WERI-Rb-1 (cell line): ENCODE results near the gene ENO3.
A peak's percentile ranks its signal among the peaks of the same experiment; 100 is the strongest.

Experiments
- DNase-seq: peaks from one replicate; pipeline ENCODE4 v3.0.0-alpha.2; 2020
- H3K27ac ChIP-seq: fragments of 250-450 bp; sonication (Bioruptor Pico); 2 replicates; pipeline ENCODE4 v1.5.1; 2020; ENCODE audit warnings: mild to moderate bottlenecking, moderate library complexity
- H3K27me3 ChIP-seq: fragments of 250-450 bp; sonication (Bioruptor Pico); 2 replicates; pipeline ENCODE4 v1.5.1; 2021; ENCODE audit warnings: mild to moderate bottlenecking, low read depth, moderate library complexity; ENCODE audit not compliant: insufficient read depth, severe bottlenecking
- H3K36me3 ChIP-seq: fragments of 250-450 bp; sonication (Bioruptor Pico); 2 replicates; pipeline ENCODE4 v1.5.1; 2020; ENCODE audit warnings: mild to moderate bottlenecking, moderate library complexity
- H3K4me3 ChIP-seq: 2 replicates; pipeline ENCODE4 v1.5.1; 2011; ENCODE audit warnings: low read depth, mild to moderate bottlenecking, control low read depth, low read length
- H3K9me3 ChIP-seq: fragments of 250-450 bp; sonication (Bioruptor Pico); 2 replicates; pipeline ENCODE4 v1.5.1; 2021; ENCODE audit warnings: mild to moderate bottlenecking, moderate library complexity; ENCODE audit not compliant: severe bottlenecking
- CTCF ChIP-seq: IDR thresholded peaks from 2 replicates; pipeline ENCODE4 v1.5.1; 2011; ENCODE audit warnings: low read depth, mild to moderate bottlenecking, control low read depth, inconsistent platforms, low read length

The ENO3 gene

GRCh38 chr17:4944554-4945175, 6.3 kb upstream of the ENO3 start:
- no peak for DNase-seq
- peaks cover 65% of the 10 kb centered on the region for H3K36me3 ChIP-seq
- no peaks in the 10 kb centered on the region for H3K27me3 ChIP-seq
- no peak overlapping the region for H3K4me3 ChIP-seq
- no peaks in the 10 kb centered on the region for H3K9me3 ChIP-seq
- TF ChIP-seq CTCF = no peak
- H3K27ac ChIP-seq = no peak overlapping the region

- no peak for TF ChIP-seq CTCF
- DNase-seq = peak; percentile 50
- H3K9me3 ChIP-seq = no peaks in the 10 kb centered on the region
- no peak overlapping the region for H3K27ac ChIP-seq
- H3K27me3 ChIP-seq = no peaks in the 10 kb centered on the region
- peaks cover 65% of the 10 kb centered on the region for H3K36me3 ChIP-seq
- H3K4me3 ChIP-seq = no peak overlapping the region
These were observed 5.6 kb upstream of the ENO3 start for GRCh38 chr17:4945176-4945943.

DNA sequence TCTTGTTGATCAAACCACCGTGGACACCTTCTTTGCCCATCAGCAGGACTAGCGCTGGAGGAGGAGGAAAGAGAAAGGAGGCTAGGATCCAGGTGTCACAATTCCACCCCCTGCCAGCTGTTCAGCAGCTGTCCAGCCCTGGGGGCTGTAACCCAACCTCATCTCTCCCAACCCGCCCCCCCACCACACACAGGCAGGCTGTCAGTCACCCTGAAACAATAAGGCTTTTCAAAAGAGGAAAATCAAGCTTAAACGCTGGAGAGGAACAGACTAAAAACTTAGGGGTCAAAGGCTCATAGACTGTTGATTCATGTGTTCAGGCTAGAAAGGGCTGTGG, 5.0 kb upstream of the ENO3 start:
- no peak for TF ChIP-seq CTCF
- Histone ChIP-seq H3K36me3 (peaks cover 65% of the 10 kb centered on the region), H3K9me3 (no peaks in the 10 kb centered on the region), H3K27me3 (no peaks in the 10 kb centered on the region), H3K27ac (no peak overlapping the region), H3K4me3 (no peak overlapping the region)
- no peak for DNase-seq

- Histone ChIP-seq H3K36me3 (peaks cover 65% of the 10 kb centered on the region), H3K27me3 (no peaks in the 10 kb centered on the region), H3K9me3 (no peaks in the 10 kb centered on the region), H3K27ac (peak overlapping the region; percentile 60), H3K4me3 (peak overlapping the region; percentile 96)
- no peak for TF ChIP-seq CTCF
- no peak for DNase-seq
These were observed 4.5 kb upstream of the ENO3 start for GRCh38 chr17:4946312-4946976.

DNA sequence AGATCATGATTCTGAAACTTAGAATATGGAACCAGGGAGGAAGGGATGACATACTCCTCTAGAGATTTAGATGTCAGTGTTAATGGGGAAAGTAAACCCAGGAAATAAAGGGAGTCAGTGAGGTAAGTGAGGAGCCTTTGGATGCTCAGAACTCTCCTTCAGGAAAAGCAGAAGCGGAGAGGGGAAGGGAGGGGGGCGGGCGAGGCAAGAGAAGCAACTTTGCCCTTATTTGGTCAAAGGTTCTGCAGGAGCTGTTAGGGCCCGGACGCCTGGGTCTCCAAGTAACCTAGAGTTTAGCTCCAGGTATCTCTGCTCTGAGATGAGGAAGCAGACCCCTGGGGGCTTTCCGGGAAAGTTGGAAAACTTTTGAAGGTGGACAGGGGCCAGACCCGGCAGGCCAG, 3.9 kb upstream of the ENO3 start:
- TF ChIP-seq CTCF = no peak
- H3K4me3 ChIP-seq = peak overlapping the region; percentile 96
- H3K9me3 ChIP-seq = no peaks in the 10 kb centered on the region
- peak overlapping the region; percentile 60 for H3K27ac ChIP-seq
- peaks cover 59% of the 10 kb centered on the region for H3K36me3 ChIP-seq
- no peak for DNase-seq
- no peaks in the 10 kb centered on the region for H3K27me3 ChIP-seq
